DND-41 (cell line): Measurements from ENCODE around the gene VSX1.

Source experiments
- CTCF ChIP-seq: IDR thresholded peaks from 2 replicates; pipeline ENCODE4 v1.5.1; 2012; ENCODE audit warnings: borderline replicate concordance, low read length, moderate library complexity, mild to moderate bottlenecking; ENCODE audit not compliant: poor library complexity, severe bottlenecking; ENCODE audit errors: extremely low read depth
- EZH2 ChIP-seq: IDR thresholded peaks from 3 replicates; pipeline ENCODE4 v1.6.1; 2012; ENCODE audit warnings: borderline replicate concordance, low read depth, mild to moderate bottlenecking, moderate library complexity, low read length, inconsistent platforms; ENCODE audit not compliant: severe bottlenecking

GRCh38 chr20:25063546-25063945, 18.4 kb downstream of the VSX1 start:
- TF ChIP-seq CTCF (no peak), EZH2 (no peak)
